ENCODE results near the gene CLASP1. TPM values are rescaled to one million over a fixed set of nuclear protein-coding genes. Genes with fewer than 3 reads are reported as not detected.

The CLASP1 gene
- total and polyA plus RNA-seq, 2 of the 8 experiments (the other 6 are each of a cell fraction or from before 2014, with no cell fraction given), result 7.3 to 53.9 TPM

- no peak for TF ChIP-seq CHD1 (IDR thresholded peaks at IDR 0.05; ENCODE audit: low read depth, low read length)
- no peak for TF ChIP-seq YY1 (IDR thresholded peaks at IDR 0.05; ENCODE audit: low read depth, low read length)
- TF ChIP-seq ASH2L (IDR thresholded peaks at IDR 0.05; ENCODE audit: low read length), result no peak
Measured at GRCh38 chr2:121617042-121617599, 32.1 kb downstream of the CLASP1 start (continued).

Data from H1 (cell line).